ENCODE data around the gene CDC42EP2. TPM values are rescaled to one million over a fixed set of nuclear protein-coding genes. Genes with fewer than 3 reads are reported as not detected.
"Not testable (repeated sequence)": the region's sequence is repeated elsewhere in the genome, so short reads cannot be mapped to it uniquely, and the experiment has no call there.

The CDC42EP2 gene
- total RNA-seq, 1 donor from 2014 or later: 20.6 TPM

DNA sequence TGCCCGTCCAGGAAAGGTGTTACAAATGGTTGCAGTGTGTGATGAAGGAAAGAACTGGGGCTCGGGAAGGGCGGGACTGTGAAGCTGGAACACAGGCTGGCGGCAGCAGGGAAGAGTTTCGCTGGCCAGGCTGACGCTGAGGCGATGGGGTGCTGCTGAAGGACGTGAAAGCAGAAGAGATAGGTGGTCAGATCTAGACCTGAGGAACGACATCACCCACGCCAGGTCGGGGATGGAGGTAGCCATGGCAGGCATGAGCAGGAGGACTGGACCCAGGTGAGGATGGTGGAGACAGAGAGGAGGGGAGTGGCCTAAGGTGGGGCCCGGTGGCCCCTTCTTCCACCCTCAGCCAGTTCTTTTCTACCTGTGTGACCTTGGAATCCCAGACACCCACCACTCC is 9.1 kb downstream of the CDC42EP2 start:
- no peaks in the 10 kb centered on the region for H3K9me3 ChIP-seq
- intact Hi-C loops (cut with DNase I): no loop called here
- H3K4me1 ChIP-seq: no peaks in the 10 kb centered on the region
- H3K36me3 ChIP-seq: peaks cover 7 to 16% of the 10 kb centered on the region in 2 donors
- no peak overlapping the region for H3K27ac ChIP-seq
- H3K27me3 ChIP-seq: no peaks in the 10 kb centered on the region
- no peak overlapping the region for H3K4me3 ChIP-seq
- TF ChIP-seq, protein P1, sequence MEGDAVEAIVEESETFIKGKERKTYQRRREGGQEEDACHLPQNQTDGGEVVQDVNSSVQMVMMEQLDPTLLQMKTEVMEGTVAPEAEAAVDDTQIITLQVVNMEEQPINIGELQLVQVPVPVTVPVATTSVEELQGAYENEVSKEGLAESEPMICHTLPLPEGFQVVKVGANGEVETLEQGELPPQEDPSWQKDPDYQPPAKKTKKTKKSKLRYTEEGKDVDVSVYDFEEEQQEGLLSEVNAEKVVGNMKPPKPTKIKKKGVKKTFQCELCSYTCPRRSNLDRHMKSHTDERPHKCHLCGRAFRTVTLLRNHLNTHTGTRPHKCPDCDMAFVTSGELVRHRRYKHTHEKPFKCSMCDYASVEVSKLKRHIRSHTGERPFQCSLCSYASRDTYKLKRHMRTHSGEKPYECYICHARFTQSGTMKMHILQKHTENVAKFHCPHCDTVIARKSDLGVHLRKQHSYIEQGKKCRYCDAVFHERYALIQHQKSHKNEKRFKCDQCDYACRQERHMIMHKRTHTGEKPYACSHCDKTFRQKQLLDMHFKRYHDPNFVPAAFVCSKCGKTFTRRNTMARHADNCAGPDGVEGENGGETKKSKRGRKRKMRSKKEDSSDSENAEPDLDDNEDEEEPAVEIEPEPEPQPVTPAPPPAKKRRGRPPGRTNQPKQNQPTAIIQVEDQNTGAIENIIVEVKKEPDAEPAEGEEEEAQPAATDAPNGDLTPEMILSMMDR (IDR thresholded peaks at IDR 0.05): no peak
- no peak for DNase-seq (ENCODE audit: low spot score in 2 of 2)

DNA sequence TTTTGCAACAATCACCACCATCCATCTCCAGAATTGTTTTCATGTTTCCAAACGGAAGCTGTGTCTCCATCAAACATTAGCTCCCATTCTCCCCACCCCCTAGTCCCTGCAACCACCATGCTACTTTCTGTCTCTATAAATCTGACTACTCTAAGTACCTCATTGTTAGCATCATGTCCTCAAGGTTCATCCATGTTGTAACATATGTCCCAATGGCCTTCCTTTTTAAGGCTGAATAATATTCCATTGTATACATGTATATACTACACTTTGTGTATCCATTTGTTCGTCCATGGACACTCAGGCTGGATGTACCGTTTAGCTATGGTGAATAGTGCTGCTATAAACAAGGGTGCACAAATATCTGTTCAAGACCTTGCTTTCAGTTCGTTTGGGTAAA is 10.8 kb downstream of the CDC42EP2 start:
- intact Hi-C loops (cut with DNase I): no loop called here
- H3K36me3 ChIP-seq: peaks cover 7 to 16% of the 10 kb centered on the region in 2 donors
- no peak for DNase-seq (ENCODE audit: low spot score in 2 of 2)
- H3K4me3 ChIP-seq: no peak overlapping the region
- no peak overlapping the region for H3K27ac ChIP-seq
- H3K9me3 ChIP-seq: no peaks in the 10 kb centered on the region
- no peaks in the 10 kb centered on the region for H3K27me3 ChIP-seq
- peaks cover 0 to 6% of the 10 kb centered on the region in 2 donors for H3K4me1 ChIP-seq
- TF ChIP-seq, protein P1 (IDR thresholded peaks at IDR 0.05): no peak

DNA sequence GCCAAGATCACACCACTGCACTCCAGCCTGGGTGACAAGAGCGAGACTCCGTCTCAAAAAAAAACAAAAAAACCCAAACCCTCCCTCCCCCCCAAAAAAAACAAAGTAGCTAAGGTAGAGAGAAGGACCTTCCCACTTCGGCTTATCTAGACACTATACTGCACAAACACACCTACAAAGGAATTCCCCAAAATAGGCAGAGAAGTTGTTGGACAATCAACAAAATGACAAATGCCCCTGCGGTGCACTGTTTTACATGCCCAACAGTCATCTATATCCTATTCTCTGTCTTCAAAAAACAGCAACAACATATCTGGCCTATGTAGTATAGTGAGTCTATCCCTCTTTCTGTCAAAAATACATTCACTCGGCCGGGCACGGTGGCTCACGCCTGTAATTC is 12.4 kb downstream of the CDC42EP2 start:
- no peak overlapping the region for H3K4me3 ChIP-seq
- no peaks in the 10 kb centered on the region for H3K36me3 ChIP-seq
- intact Hi-C loops (cut with DNase I): no loop called here
- H3K4me1 ChIP-seq: peaks cover 0 to 6% of the 10 kb centered on the region in 2 donors
- no peaks in the 10 kb centered on the region for H3K9me3 ChIP-seq
- H3K27me3 ChIP-seq: no peaks in the 10 kb centered on the region
- TF ChIP-seq, protein P1 (IDR thresholded peaks at IDR 0.05): no peak
- DNase-seq (ENCODE audit: low spot score in 2 of 2): no peak
- H3K27ac ChIP-seq: no peak overlapping the region

DNA sequence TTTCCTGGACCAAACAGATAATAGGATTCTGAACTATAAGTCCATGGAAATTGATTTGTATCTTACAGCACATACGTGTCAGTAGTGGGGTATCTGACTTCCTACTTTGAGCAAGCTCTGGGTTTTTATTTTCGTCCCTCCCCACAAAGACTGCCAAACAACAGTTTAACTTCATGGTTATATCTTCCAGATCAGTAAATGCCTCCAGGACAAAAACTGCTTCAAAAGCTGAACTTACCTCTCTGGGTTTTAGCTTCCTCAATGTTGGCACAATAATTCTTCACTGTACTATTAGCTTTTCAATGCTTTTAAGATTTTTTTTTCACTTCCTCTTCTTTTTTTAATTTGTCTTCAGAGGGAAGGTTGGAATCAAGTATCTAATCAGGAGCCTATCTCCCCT is 14.8 kb downstream of the CDC42EP2 start:
- intact Hi-C loops (cut with DNase I): no loop called here
- TF ChIP-seq, protein P1 (IDR thresholded peaks at IDR 0.05): no peak
- H3K27ac ChIP-seq: no peak overlapping the region
- no peaks in the 10 kb centered on the region for H3K27me3 ChIP-seq
- no peaks in the 10 kb centered on the region for H3K36me3 ChIP-seq
- no peak overlapping the region for H3K4me3 ChIP-seq
- no peak for DNase-seq (ENCODE audit: low spot score in 2 of 2)
- no peaks in the 10 kb centered on the region for H3K9me3 ChIP-seq
- peaks cover 0 to 8% of the 10 kb centered on the region in 2 donors for H3K4me1 ChIP-seq

DNA sequence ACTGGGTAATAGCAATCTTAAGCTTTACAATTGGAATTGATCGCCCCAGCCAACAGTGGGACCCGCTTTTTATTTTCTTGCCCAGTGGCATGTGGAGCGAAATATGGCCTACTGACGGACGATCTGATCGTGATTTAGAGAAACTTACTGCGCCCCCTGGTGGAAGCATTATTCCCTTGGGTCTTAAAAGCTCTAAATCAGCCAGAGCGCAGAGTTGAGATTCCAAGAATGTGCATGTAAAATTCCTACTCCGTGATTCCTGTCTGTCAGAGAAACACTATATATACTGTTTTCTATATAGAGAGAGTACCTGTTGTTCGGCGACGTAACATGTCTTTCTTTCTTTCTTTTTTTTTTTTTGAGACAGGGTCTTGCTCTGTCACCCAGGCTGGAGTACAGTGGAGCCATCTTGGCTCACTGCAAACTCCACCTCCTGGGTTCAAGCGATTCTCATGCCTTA is 15.3 kb downstream of the CDC42EP2 start:
- intact Hi-C loops (cut with DNase I): loop anchor here (1.0 kb wide), 1 partner anchor 15 kb away; no protein-coding TSS in a partner anchor
- DNase-seq (ENCODE audit: low spot score in 2 of 2): peak in 1 of 2 donors; percentile 94
- peaks cover 0 to 13% of the 10 kb centered on the region in 2 donors for H3K4me1 ChIP-seq
- H3K9me3 ChIP-seq: no peaks in the 10 kb centered on the region
- no peaks in the 10 kb centered on the region for H3K36me3 ChIP-seq
- no peaks in the 10 kb centered on the region for H3K27me3 ChIP-seq
- H3K4me3 ChIP-seq: no peak overlapping the region
- TF ChIP-seq, protein P1 (IDR thresholded peaks at IDR 0.05): peak; percentile 66 to 73 (median 67)
- no peak overlapping the region for H3K27ac ChIP-seq

DNA sequence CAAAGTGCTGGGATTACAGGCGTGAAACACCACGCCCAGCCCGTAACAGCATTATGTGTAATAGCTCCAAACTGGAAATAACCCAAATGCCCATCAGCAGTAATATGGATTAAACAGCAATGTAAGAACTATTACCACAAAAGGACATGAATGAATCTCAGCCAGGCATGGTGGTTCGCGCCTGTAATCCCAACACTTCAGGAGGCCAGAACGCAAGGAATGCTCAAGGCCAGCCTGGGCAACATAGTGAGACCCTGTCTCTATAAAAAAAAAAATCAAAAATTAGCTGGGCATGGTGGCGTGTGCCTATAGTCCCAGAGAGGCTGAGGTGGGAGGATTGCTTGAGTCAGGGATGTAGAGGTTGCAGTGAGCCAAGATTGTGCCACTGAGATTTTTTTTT is 15.9 kb downstream of the CDC42EP2 start:
- Histone ChIP-seq H3K9me3 (no peaks in the 10 kb centered on the region), H3K27me3 (no peaks in the 10 kb centered on the region), H3K36me3 (no peaks in the 10 kb centered on the region), H3K27ac (no peak overlapping the region), H3K4me3 (no peak overlapping the region), H3K4me1 (peaks cover 0 to 18% of the 10 kb centered on the region in 2 donors)
- intact Hi-C loops (cut with DNase I): loop anchor here (1.0 kb wide), 1 partner anchor 15 kb away; no protein-coding TSS in a partner anchor
- TF ChIP-seq, protein P1 (IDR thresholded peaks at IDR 0.05): no peak
- no peak for DNase-seq (ENCODE audit: low spot score in 2 of 2)

DNA sequence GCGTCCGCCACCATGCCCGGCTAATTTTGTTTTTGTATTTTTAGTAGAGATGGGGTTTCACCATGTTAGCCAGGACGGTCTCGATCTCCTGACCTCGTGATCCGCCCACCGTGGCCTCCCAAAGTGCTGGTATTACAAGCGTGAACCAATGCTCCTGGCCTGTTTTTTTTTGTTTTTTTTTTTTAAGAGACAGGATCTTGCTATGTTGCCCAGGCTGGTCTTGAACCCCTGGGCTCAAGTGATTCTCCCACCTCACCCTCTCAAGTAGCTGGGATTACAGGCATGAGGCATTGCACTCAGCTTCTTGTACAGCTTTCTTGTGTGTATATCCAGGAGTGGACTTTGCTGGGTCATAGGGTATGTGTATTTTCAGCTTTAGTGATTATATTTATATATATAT is 17.9 kb downstream of the CDC42EP2 start:
- H3K9me3 ChIP-seq; H3K27me3 ChIP-seq; H3K27ac ChIP-seq; intact Hi-C loops (cut with DNase I); H3K36me3 ChIP-seq; H3K4me3 ChIP-seq; DNase-seq (ENCODE audit: low spot score in 2 of 2): not testable (repeated sequence)
- peaks cover 0 to 22% of the 10 kb centered on the region in 2 donors for H3K4me1 ChIP-seq
